LNCAP (cell line): ENCODE measurements around the gene GLI3.

Experiments
- TF ChIP-seq, protein P1 (sequence below): fragments of 450-650 bp; IDR thresholded peaks from 2 replicates; pipeline ENCODE4 v1.5.1; 2017; ENCODE audit warnings: mild to moderate bottlenecking

GLI3 gene

DNA sequence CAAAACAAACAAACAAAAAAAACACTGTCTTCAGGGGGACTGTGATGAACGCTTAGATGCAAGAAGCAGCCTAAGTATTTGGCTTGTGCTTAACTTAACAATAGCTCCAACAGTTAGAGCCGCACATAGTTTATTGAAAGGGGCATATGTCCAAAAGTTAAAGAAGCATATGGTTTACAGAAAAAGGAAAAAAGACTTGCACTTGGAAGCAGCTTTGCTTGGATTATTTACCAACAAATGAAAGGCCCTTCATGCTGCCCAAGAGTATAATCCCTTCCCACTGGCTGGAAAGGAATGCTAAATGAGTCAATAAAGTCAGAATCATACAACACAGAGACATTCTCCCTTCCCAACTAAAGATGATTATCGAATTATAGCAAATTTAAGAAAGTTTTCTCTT is 77.9 kb downstream of the GLI3 start:
- TF ChIP-seq, protein P1, sequence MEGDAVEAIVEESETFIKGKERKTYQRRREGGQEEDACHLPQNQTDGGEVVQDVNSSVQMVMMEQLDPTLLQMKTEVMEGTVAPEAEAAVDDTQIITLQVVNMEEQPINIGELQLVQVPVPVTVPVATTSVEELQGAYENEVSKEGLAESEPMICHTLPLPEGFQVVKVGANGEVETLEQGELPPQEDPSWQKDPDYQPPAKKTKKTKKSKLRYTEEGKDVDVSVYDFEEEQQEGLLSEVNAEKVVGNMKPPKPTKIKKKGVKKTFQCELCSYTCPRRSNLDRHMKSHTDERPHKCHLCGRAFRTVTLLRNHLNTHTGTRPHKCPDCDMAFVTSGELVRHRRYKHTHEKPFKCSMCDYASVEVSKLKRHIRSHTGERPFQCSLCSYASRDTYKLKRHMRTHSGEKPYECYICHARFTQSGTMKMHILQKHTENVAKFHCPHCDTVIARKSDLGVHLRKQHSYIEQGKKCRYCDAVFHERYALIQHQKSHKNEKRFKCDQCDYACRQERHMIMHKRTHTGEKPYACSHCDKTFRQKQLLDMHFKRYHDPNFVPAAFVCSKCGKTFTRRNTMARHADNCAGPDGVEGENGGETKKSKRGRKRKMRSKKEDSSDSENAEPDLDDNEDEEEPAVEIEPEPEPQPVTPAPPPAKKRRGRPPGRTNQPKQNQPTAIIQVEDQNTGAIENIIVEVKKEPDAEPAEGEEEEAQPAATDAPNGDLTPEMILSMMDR = no peak

DNA sequence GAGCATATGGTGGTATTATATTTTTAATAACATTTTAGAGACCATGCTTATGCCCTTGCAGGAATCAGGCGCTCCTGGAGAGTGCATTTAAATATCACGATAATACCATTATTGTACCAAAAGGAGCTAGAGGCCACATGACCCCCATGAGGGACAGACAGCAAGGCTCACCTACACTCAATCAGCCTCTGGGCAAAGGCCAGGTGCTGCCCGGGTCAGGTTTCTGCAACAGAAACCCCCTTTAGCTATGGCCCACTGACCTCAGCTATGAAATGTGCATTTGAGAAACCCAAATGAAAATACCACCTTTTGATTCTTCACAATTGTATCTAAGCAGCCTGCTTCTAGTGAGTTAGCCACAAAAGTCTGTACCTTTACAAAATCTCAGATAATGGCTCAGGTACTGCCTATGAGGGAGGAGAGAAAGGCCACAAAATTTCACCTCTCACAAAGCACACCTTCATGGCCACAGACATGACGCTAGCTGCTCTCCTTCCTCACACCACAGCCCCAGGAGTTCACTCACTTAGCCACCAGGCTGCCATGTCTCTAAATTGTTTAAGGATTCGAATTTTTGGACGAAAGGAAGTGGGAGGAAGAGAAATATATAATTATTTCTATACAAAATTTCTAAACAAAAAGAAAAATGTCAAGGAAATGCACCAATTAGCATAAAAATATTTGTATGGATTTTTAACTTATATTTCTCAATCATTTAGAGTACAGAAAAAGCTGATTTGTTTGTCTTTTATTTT is 79.9 kb downstream of the GLI3 start:
- TF ChIP-seq, protein P1 = no peak

DNA sequence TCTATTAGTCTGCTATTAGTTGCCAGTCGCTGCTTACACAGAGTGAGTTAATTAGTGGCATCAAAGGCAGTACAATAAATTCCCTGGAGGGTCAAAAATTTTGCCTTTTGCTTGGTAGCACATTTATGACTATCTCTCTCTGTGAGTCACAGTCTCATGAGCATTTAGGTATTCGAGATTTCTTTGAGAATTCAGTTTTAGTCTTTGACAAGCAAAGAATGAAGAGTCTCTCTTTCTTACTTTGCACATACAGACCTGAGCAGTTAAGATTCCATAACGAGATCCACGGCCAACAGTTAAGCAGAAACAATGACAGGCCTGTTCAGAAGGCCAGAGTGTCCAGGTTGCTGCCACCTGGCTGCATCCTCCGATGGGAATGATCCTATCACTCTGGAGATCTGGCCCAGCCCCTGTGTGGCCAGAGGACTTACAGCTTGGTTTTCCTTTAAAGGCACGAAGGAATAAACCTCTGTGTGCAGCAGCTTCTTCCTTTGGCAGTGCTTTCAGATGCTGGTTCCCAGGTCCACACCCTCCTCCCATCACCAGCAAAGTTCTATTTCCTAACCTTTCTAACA is 80.6 kb downstream of the GLI3 start:
- TF ChIP-seq, protein P1 = no peak

DNA sequence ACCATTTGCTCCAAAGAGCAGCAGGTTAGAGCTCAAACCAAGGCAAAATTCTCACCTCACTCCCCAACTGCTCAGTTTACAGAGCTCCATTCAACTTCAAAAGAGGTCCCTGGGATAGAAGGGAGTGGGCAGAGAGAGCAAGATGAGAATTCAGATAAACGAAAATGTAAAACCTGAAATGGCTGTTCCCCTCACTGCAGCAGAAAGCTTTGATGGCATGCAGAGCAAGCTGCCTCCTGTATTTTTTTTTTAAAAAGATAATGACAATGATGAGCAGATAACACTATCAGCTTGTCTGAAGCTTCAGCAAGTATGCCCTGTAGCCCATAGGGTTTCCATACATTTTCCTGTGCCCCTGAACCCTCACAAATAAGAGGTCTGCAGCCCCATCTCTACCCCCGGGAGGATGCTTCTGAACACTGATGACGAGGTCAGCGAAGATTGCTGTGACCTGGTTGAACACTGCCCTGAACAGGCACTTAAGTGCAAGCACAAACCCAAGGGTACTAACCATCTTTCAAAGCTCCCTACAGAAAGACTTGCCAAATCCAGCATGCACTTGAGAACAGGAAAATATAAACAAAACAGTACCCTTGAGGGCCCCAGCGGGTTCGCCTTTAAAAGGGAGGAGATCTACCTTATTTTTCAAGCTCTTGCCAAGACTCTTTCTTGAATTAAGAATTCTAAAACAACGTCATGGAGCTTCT is 81.3 kb downstream of the GLI3 start:
- TF ChIP-seq, protein P1 = no peak

DNA sequence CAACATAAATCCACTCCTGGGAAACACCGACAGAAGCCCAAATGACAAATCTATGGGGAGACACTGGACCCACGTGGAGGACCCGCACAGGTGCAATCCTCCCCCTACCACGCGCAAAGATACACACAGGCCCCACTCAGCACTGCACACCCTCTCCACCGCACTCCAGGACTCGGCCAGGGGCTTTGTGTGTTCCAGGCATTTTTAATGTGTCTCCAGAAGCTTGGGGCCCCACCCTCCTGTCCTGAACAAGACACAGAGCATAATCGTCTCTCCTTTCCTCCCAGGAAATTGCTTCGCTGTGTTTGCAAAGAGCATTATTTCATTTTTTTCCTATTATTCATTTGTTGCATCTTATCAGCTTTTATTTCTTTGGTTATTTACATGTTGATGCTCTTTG is 82.8 kb downstream of the GLI3 start:
- TF ChIP-seq, protein P1 = no peak

DNA sequence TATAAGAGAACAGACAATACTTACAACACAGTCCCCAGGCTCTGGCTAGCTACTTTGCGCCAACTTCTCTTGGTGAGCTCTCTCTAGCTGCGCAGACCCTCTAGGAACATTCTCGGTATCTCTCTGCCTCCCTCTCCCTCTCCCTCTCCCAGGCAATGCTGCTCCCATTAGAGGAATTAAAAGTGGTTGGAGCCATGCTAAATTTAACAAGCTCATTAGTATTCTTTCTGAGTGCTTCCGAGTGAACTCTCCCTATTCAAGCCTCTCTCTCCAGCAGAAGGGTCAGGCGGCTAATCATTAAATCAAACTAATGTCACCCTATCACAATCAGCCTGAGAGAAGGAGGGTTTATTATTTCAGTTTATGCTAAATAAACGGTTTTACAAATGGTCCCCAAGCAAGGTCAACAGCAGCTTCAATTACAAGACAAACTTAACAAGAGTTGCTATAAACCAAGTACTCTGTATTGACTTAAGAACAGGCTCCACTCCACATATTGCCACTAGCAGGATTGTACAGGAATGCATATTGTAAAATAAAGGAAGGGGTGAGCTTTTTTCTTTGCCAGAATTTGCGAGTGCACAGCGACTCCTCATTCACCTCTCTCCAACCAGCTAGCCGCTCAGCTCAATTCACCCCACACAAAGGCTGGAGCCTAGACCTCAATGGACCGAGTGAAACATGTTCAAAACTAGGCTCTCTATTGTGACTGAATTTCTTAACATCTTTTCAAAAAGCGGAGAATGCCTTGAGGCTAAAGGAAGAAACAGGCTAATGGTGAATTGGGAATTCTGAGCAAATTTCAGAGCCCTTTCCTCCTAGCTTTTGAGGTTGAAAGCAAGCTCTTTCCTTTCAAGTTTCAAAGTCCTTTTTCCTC is 84.4 kb downstream of the GLI3 start:
- TF ChIP-seq, protein P1 = no peak

DNA sequence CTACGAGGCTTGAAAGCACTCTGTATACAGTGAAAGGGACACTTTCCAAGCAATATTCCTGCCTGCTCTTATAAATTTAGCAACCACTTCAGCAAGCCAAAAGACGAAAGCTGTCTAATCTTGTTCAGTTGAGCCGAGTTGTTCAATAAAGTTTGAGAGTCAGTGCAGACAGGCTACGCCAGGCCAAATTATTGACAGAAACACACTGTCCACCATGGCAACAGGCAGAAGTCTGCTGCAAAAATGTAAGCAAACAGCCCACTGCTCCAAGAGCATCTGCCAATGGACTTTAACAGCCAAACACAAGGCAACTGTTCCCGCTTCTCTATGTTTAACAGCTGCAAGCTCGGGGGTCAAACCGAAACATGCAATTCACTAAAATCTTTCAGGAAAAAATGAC is 85.7 kb downstream of the GLI3 start:
- TF ChIP-seq, protein P1 = no peak
